Stimulated activated naive CD8-positive, alpha-beta T cell treated with anti-CD3 and anti-CD28 coated beads, Interleukin-15, Interleukin-2, amounts not matched to agents 100 ng/mL and 50 ng/mL, for 24 hours (primary cell): Measurements from ENCODE around the gene ZNF831.

Source experiments
- H3K27ac Mint-ChIP-seq: one replicate; pipeline ENCODE4 v1.8.0; 2021; ENCODE audit warnings: mild to moderate bottlenecking, mixed read lengths
- H3K27me3 Mint-ChIP-seq: one replicate; pipeline ENCODE4 v1.8.0; 2021; ENCODE audit warnings: mixed read lengths
- H3K36me3 Mint-ChIP-seq: one replicate; pipeline ENCODE4 v1.8.0; 2021; ENCODE audit warnings: low read depth, mixed read lengths
- H3K4me1 Mint-ChIP-seq: one replicate; pipeline ENCODE4 v1.8.0; 2021; ENCODE audit warnings: low read depth, mixed read lengths
- H3K4me3 Mint-ChIP-seq: one replicate; pipeline ENCODE4 v1.8.0; 2021; ENCODE audit warnings: mild to moderate bottlenecking, mixed read lengths
- H3K9me3 Mint-ChIP-seq: one replicate; pipeline ENCODE4 v1.8.0; 2021; ENCODE audit warnings: mixed read lengths

The ZNF831 gene

GRCh38 chr20:59284470-59284869 lies 120.8 kb downstream of the ZNF831 start:
- Mint-ChIP-seq H3K27ac (no peak overlapping the region), H3K36me3 (no peaks in the 10 kb centered on the region), H3K4me3 (no peak overlapping the region), H3K27me3 (peaks cover 5% of the 10 kb centered on the region), H3K4me1 (no peaks in the 10 kb centered on the region), H3K9me3 (no peaks in the 10 kb centered on the region)

DNA sequence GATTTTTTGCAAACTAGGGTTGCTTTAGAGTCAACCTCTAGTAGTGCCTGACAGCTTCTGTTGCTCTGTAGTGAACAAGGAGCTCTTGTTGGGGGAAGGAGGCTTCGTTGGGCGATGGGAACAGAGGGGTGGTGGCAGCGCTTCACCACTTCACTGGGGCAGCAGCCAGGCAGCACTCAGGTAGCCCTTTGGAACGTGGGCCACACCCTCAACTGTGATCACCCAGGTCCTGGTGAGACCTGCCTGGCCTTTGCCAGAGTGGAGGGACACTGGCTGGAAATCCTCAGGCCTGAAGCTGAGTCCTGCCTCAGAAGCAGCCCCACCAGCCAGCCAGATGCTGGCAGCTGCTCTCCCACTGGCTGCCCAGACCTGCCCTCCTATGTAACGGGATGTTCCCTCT lies 126.4 kb downstream of the ZNF831 start:
- Mint-ChIP-seq H3K4me3 (no peak overlapping the region), H3K27ac (no peak overlapping the region), H3K27me3 (no peaks in the 10 kb centered on the region), H3K36me3 (no peaks in the 10 kb centered on the region), H3K4me1 (no peaks in the 10 kb centered on the region), H3K9me3 (no peaks in the 10 kb centered on the region)

- Mint-ChIP-seq H3K9me3 (no peaks in the 10 kb centered on the region), H3K27me3 (peaks cover 9% of the 10 kb centered on the region), H3K27ac (no peak overlapping the region), H3K4me3 (no peak overlapping the region), H3K4me1 (no peaks in the 10 kb centered on the region), H3K36me3 (no peaks in the 10 kb centered on the region)
These were observed 128.2 kb downstream of the ZNF831 start for GRCh38 chr20:59291740-59292383.

- Mint-ChIP-seq H3K36me3 (no peaks in the 10 kb centered on the region), H3K27me3 (peaks cover 34% of the 10 kb centered on the region), H3K4me1 (no peaks in the 10 kb centered on the region), H3K4me3 (no peak overlapping the region), H3K27ac (no peak overlapping the region), H3K9me3 (no peaks in the 10 kb centered on the region)
These were observed 131.9 kb downstream of the ZNF831 start for GRCh38 chr20:59295531-59295930.

GRCh38 chr20:59297686-59298085 lies 134.1 kb downstream of the ZNF831 start:
- Mint-ChIP-seq H3K27ac (no peak overlapping the region), H3K4me3 (no peak overlapping the region), H3K36me3 (no peaks in the 10 kb centered on the region), H3K4me1 (no peaks in the 10 kb centered on the region), H3K27me3 (peaks cover 40% of the 10 kb centered on the region), H3K9me3 (no peaks in the 10 kb centered on the region)

GRCh38 chr20:59299945-59300332 lies 136.3 kb downstream of the ZNF831 start:
- H3K4me1 Mint-ChIP-seq = no peaks in the 10 kb centered on the region
- H3K27ac Mint-ChIP-seq = no peak overlapping the region
- no peak overlapping the region for H3K4me3 Mint-ChIP-seq
- no peaks in the 10 kb centered on the region for H3K36me3 Mint-ChIP-seq
- peaks cover 52% of the 10 kb centered on the region for H3K27me3 Mint-ChIP-seq
- no peaks in the 10 kb centered on the region for H3K9me3 Mint-ChIP-seq

GRCh38 chr20:59300333-59301081 lies 136.9 kb downstream of the ZNF831 start, which contains the start of gene EDN3:
EDN3 (plus strand) TSS chr20:59300611; CDS start chr20:59300813, 202 bp downstream.
- no peaks in the 10 kb centered on the region for H3K4me1 Mint-ChIP-seq
- H3K27me3 Mint-ChIP-seq = peaks cover 52% of the 10 kb centered on the region
- H3K4me3 Mint-ChIP-seq = no peak within 1 kb of the TSS
- no peak within 1 kb of the TSS for H3K27ac Mint-ChIP-seq
- H3K36me3 Mint-ChIP-seq = no peaks in the 10 kb centered on the region
- no peaks in the 10 kb centered on the region for H3K9me3 Mint-ChIP-seq

GRCh38 chr20:59301343-59302007 lies 137.9 kb downstream of the ZNF831 start:
- Mint-ChIP-seq H3K27me3 (peaks cover 47% of the 10 kb centered on the region), H3K4me3 (no peak overlapping the region), H3K9me3 (no peaks in the 10 kb centered on the region), H3K27ac (no peak overlapping the region), H3K36me3 (no peaks in the 10 kb centered on the region), H3K4me1 (no peaks in the 10 kb centered on the region)

- H3K9me3 Mint-ChIP-seq = no peaks in the 10 kb centered on the region
These were observed 142.5 kb downstream of the ZNF831 start for GRCh38 chr20:59305908-59306655.

GRCh38 chr20:59307270-59307669 lies 143.6 kb downstream of the ZNF831 start:
- no peaks in the 10 kb centered on the region for H3K36me3 Mint-ChIP-seq
- no peaks in the 10 kb centered on the region for H3K9me3 Mint-ChIP-seq
- H3K4me1 Mint-ChIP-seq = no peaks in the 10 kb centered on the region
- H3K4me3 Mint-ChIP-seq = no peak overlapping the region
- H3K27me3 Mint-ChIP-seq = peaks cover 16% of the 10 kb centered on the region
- no peak overlapping the region for H3K27ac Mint-ChIP-seq

More at GRCh38 chr20:59305908-59306655, 142.5 kb downstream of the ZNF831 start:
- H3K27me3 Mint-ChIP-seq = peaks cover 19% of the 10 kb centered on the region
- H3K4me1 Mint-ChIP-seq = no peaks in the 10 kb centered on the region
- no peak overlapping the region for H3K4me3 Mint-ChIP-seq
- no peak overlapping the region for H3K27ac Mint-ChIP-seq
- no peaks in the 10 kb centered on the region for H3K36me3 Mint-ChIP-seq
